RWPE2 (cell line): ENCODE results near the gene MTA1.

ENCODE experiments used
- ATAC-seq: fragments of 200-7000 bp; cut with Tn5 transposase; 3 replicates; pipeline ENCODE4 v1.9.1; 2021; ENCODE audit warnings: low read depth
- DNase-seq: peaks from one replicate; pipeline ENCODE4 v3.0.0-alpha.2; 2020; ENCODE audit warnings: low spot score
- H3K27ac ChIP-seq: fragments of 450-650 bp; 2 replicates; pipeline ENCODE4 v1.5.1; 2017; ENCODE audit warnings: mild to moderate bottlenecking; ENCODE audit not compliant: poor library complexity, severe bottlenecking
- H3K27me3 ChIP-seq: fragments of 250-450 bp; sonication (Bioruptor Pico); 2 replicates; pipeline ENCODE4 v1.5.1; 2021; ENCODE audit warnings: mild to moderate bottlenecking, moderate library complexity; ENCODE audit not compliant: insufficient read depth, poor library complexity, severe bottlenecking
- H3K36me3 ChIP-seq: fragments of 250-450 bp; sonication (Bioruptor Pico); 2 replicates; pipeline ENCODE4 v1.5.1; 2020; ENCODE audit warnings: low read depth, mild to moderate bottlenecking, moderate library complexity
- H3K4me1 ChIP-seq: fragments of 250-450 bp; sonication (Bioruptor Pico); 2 replicates; pipeline ENCODE4 v1.5.1; 2021; ENCODE audit warnings: mild to moderate bottlenecking, moderate library complexity; ENCODE audit not compliant: insufficient read depth, poor library complexity, severe bottlenecking
- H3K4me3 ChIP-seq: fragments of 250-450 bp; sonication (Bioruptor Pico); 2 replicates; pipeline ENCODE4 v1.5.1; 2021; ENCODE audit warnings: mild to moderate bottlenecking, moderate library complexity; ENCODE audit not compliant: severe bottlenecking
- H3K9me3 ChIP-seq: fragments of 250-450 bp; sonication (Bioruptor Pico); 2 replicates; pipeline ENCODE4 v1.5.1; 2021; ENCODE audit warnings: mild to moderate bottlenecking, moderate library complexity; ENCODE audit not compliant: severe bottlenecking
- CTCF ChIP-seq: fragments of 450-650 bp; IDR thresholded peaks from one replicate; pipeline ENCODE4 v1.5.1; 2017; ENCODE audit warnings: mild to moderate bottlenecking, moderate library complexity; ENCODE audit not compliant: poor library complexity, severe bottlenecking

The MTA1 gene

GRCh38 chr14:105473677-105474482, 54.3 kb downstream of the MTA1 start:
- Histone ChIP-seq H3K27ac (peak overlapping the region; percentile 89), H3K36me3 (peaks cover 8% of the 10 kb centered on the region; the same call in 1 of the 2 replicates), H3K9me3 (no peaks in the 10 kb centered on the region), H3K27me3 (no peaks in the 10 kb centered on the region), H3K4me3 (peak overlapping the region; percentile 89), H3K4me1 (peaks cover 16% of the 10 kb centered on the region)
- TF ChIP-seq CTCF = no peak
- ATAC-seq (peak; percentile 64), DNase-seq (peak; percentile 100)

GRCh38 chr14:105474483-105475268, 55.0 kb downstream of the MTA1 start, which contains the start of gene CRIP2:
Gene CRIP2, plus strand, starts transcription at chr14:105474821. Its CDS starts 42 bp downstream, at chr14:105474863.
- H3K36me3 ChIP-seq = peaks cover 8% of the 10 kb centered on the region; the same call in 1 of the 2 replicates
- TF ChIP-seq CTCF = peak; percentile 14
- H3K4me3 ChIP-seq = peak within 1 kb of the TSS; percentile 89
- H3K9me3 ChIP-seq = no peaks in the 10 kb centered on the region
- peaks cover 16% of the 10 kb centered on the region for H3K4me1 ChIP-seq
- ATAC-seq (peak; percentile 4; the same call in 2 of the 3 replicates), DNase-seq (no peak)
- H3K27me3 ChIP-seq = no peaks in the 10 kb centered on the region
- peak within 1 kb of the TSS; percentile 89 for H3K27ac ChIP-seq

GRCh38 chr14:105475269-105476096, 55.9 kb downstream of the MTA1 start:
- H3K4me3 ChIP-seq = peak overlapping the region; percentile 89

More at GRCh38 chr14:105475269-105476096, 55.9 kb downstream of the MTA1 start:
- Histone ChIP-seq H3K4me1 (peaks cover 18% of the 10 kb centered on the region), H3K36me3 (peaks cover 5% of the 10 kb centered on the region; the same call in 1 of the 2 replicates), H3K27me3 (no peaks in the 10 kb centered on the region), H3K9me3 (no peaks in the 10 kb centered on the region), H3K27ac (peak overlapping the region; percentile 89)
- peak; percentile 93 for DNase-seq
- peak; percentile 37 for ATAC-seq
- TF ChIP-seq CTCF = no peak
